ENCODE measurements around the gene MYLK2.
A peak's percentile ranks its signal among the peaks of the same experiment; 100 is the strongest.

Gene MYLK2

DNA sequence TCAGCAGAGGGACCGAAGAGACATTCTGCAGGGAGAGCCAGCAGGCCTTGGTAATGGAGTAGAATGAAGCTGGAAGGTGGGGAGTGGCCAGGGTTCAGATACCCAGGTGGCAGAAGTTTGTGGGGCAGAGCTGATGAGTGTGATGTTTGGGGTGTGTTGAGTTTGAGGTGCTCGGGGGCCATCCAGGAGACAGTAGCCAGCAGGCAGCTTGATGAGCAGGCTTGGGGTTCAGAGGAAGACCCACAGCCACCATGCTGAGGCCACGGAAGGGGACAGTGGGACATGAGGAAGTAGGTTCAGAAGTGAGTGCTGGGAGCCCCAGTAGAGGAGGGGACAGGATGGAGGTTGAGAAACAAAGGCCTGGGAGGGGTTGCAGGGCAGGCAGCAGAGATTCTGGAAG is 37.4 kb downstream of the MYLK2 start:
- DNase-seq (ENCODE audit: low spot score): no peak

GRCh38 chr20:31857861-31858759 is 39.0 kb downstream of the MYLK2 start:
- DNase-seq (ENCODE audit: low spot score): no peak

DNA sequence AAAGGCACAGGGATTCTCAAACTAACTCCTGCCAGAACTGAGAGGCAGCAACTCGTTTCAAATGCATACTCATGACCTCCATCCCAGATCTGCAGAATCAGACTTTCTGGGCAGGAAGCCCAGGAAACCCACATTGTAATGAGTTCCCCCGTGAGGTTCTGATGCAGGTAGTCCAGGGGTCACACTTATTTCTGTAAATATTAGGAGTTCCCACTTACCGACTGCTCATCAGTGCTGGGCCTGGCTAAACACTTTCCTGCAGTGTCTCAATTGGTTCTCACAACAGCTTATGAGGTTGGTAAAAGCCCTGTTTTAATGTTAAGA is 39.6 kb downstream of the MYLK2 start:
- no peak for DNase-seq (ENCODE audit: low spot score)

GRCh38 chr20:31859266-31859997 is 40.3 kb downstream of the MYLK2 start:
- DNase-seq (ENCODE audit: low spot score): no peak

DNA sequence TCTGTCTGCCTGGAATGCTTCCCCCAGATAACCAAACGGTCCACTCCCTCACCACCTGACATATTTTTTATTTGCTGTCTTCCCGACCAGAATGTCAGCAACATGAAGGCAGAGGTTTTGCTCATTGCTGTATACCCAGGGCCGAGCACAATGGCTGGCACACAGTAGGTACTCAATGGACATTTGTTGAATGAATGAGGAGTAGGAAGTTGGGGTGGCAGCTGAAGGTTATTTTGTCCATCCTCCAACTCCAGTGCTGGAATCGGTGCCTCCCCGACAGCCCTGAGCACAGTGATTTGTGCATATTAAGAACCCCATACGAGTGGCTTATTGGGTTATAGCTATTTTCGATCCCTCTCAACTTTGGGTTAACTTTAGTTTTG is 40.8 kb downstream of the MYLK2 start:
- DNase-seq (ENCODE audit: low spot score): no peak

DNA sequence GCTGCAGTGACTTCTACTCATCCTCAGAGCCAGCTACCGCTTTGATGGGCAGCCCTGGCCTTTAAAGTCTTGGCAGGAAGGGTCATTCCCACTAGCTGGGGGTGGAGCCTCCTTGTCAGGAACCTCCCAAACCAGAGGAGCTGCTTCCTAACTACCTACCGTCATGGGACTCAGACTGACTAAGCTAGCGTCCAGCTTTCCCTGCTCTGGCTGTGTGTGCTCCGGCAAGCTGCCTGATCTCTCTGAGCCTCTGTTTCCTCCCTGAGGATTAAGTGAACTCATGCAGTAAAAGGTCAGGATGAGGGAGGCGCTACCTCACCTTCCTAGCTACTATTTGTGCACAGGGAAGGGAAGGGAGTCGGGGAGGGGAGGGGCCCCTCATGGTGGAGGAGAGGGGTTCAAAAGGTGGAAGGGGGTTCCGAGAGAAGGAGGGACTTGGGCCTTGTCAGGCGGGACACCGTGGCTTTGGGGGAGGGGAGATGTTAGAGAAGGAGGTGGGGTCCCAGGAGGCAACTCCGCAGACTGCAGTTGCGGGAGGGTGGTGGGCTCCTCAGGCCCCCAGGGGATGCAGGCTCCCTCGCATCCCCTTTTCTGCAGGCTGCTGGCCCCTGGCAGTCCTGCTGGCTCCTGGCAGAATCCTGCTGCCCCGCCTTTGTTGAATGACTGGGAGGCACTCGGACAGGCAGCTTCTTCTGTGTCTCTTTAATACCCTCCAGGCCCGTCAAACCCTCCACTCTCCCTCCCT is 41.4 kb downstream of the MYLK2 start:
- DNase-seq (ENCODE audit: low spot score): peak; percentile 81

DNA sequence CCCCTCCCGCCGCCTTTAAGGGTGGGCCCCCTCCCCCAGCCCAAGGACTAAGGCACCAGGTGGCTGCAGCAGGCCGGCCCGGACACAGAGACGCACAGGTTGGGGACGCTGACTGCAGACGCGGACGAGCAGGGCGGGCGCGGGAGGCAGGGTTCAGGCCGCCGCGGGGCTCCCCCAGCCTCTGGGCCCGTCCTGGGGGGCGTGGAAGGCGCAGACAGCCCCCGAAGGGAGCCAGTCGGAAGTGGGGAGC is 41.9 kb downstream of the MYLK2 start:
- no peak for DNase-seq (ENCODE audit: low spot score)

DNA sequence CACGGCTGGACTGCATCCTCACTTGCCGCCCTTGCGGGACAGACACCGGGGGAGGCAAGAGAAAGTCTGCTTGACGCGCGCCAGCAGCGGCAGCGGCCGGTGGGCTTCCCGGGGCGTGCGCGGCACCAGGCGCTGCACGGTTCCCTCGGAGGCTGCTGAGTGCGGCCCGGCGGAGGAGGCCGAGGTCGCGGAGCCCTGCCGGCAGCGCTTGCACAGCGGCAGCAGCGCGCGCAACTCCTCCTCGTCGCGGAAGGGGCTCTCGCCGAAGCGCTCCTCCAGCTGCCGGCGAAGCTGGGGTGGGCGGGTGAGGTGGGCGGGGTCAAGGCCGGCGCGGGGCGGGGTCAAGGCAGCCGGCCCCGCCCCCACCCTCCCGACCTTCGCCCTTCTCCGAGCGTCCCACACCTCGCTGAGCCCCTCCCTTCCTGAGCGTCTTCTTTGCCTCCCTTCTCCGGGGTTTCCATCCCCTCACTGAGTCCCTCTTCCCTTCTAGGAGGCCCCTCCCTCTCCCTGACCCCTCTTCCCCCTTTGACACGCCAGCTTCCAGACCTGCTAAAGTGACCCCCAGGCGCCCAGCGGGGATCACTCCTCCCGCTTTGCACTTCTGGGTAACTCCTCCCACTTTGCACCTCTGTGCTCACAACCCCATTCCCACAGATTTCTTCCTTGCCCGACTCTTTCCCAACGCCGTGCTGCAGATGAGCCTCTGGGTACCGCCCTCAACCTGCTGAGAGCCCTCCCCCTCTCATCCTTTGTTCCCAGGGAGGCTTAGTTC is 42.4 kb downstream of the MYLK2 start:
- DNase-seq (ENCODE audit: low spot score): peak; percentile 87

GRCh38 chr20:31862157-31862470 is 43.0 kb downstream of the MYLK2 start:
- no peak for DNase-seq (ENCODE audit: low spot score)

DNA sequence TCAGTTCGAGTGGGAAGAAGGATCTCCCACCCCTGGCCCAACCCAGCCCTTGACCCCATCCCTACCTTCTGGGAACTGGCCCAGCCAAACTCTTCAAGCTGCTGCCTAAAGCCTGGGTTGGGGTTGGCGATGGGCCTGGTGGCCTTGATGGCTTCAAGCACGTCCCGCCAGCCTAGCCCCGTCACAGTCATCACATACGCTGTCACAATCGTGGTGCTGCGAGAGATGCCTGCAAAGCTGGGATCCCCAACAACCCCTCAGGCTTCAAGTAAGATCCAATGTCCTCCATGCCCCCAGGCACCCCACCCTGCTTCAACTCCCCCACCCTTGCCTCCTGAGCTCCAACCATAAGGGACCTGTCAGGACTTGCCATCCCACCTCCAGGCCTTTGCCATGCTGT is 43.4 kb downstream of the MYLK2 start:
- no peak for DNase-seq (ENCODE audit: low spot score)

GRCh38 chr20:31863296-31864085 is 44.3 kb downstream of the MYLK2 start:
- no peak for DNase-seq (ENCODE audit: low spot score)

DNA sequence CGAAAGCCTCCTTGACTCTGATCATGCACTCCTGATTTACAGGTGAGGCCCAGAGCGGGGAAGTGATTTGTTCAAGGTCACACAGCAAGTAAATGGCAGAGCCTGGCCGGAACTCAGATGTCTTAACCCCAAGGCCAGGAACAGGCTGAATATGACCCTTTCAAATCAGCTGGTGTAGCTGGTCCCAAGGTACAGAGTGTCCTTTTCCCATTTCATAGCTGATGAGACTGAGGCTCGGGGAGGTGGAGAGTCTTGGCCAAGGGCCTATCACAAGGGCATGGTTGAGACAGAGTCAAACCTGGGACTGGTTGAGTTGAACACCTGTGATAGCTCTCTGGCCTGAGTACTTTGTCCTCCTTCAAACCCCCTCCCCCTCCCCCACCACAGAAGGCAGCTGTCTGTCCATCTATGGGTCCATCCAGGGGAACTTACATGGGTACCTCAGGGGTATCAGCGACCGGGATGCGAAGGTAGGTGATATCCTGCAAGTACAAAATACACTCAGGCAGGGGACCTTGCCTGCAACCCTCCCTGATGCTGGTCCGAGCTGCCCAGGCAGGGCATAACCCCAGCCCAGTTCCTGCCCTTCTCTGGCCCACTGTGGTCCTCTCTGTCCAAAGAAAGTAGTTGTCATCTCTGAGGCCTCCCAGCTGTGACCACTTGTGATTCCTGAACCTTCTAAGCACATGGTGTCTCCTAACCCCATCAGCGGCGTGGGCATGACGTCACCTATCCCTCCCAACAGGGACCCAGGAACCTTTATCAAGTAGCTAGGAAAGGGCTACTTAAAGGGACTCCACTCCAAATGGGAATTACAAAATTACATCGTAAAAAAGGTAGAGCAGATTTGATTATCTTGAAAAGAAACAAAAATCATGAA is 45.6 kb downstream of the MYLK2 start:
- DNase-seq (ENCODE audit: low spot score): no peak

DNA sequence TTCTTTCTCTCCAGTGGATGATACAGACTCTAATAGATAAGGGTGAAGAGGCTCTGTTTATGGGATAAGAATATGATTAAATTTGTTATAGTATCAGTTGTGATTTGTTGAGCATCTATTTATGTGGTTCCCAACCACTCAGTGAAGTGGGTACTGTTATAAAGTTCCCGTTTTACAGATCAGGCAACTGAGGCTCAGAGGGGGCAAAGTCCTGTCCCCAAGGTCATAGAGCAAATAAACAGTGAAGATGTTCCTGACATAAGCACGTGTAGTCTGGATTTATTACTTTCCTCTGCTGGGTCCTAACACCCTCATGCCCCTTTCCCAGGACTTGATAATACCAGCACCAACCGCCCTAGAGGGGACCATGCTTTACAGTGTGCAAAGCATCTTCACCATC is 47.1 kb downstream of the MYLK2 start:
- no peak for DNase-seq (ENCODE audit: low spot score)

DNA sequence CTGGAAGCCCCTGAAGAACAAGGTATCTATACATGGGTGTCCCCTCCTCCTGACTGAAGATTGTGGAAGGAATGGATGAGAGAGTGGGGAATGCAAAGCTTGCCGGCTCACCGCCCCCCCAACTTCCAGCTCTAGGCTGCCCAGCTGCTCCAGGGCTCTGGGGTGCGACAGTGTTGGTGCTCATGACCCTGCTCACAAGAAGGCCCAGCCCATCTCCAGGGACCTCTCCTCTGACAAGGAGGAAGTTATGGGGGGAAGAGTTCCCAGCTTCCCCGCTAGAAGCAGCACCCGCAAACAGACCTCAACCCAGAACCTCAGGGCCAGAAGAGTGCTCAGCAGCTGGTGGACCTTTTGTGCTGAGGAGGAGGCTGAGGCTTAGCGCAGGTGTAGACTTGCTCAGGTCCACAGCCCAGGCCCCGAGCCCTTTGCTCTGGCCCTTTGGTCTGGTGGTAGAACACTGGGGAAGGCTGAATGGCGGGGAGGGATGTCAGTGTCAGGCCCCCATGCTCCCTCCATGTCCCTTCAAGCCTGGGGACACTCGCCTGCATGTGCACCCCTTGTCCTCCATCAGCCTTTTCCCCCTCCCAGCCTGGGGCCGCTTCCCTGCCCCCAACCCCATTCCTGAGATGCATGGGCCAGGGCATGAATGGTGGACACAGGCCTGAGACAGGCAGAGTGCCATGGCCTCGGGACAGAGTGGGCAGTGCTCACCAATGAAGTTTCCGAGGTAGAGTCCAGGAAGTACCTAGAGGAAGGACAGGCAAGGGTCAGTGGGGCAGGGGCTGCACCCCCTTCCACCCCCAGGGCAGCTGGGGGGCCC is 49.9 kb downstream of the MYLK2 start:
- DNase-seq (ENCODE audit: low spot score): no peak

DNA sequence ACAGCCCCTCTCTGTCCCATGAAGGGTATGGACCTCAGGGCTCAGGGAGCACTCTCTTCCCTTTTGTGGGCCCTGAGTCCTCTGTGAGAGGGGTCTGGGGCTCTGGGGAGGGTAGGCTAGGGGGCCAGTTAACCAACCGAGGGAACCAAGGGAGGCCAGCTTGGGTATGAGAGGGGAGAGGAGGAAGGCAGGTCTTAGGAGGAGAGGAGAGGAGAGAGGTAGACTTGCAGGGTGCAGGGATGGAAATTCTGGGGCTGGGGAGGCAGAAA is 50.5 kb downstream of the MYLK2 start:
- DNase-seq (ENCODE audit: low spot score): no peak

GRCh38 chr20:31869942-31870725 is 51.0 kb downstream of the MYLK2 start, which contains the start of the genes DUSP15 and TTLL9:
Gene DUSP15 (minus strand): TSS chr20:31870527. CDS start chr20:31870337, 190 bp downstream.
Gene TTLL9 (plus strand): TSS chr20:31870634. CDS start chr20:31871127, 493 bp downstream.
- DNase-seq (ENCODE audit: low spot score): no peak

GRCh38 chr20:31870726-31871617 is 51.8 kb downstream of the MYLK2 start:
- no peak for DNase-seq (ENCODE audit: low spot score)

DNA sequence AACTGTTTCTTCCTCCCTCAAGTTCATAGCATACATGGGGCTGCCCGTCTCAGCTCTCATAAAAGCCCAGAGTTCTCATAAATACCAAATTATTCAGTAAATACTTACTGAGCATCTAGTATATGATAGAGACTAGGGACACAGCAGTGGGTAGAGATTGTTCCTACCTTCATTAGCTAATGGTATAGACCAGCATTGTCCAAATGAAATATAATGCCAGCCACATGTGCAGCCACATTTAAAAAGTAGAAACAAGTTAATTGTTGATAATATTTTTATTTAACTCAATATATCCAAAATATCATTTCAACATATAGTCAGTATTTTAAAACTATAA is 52.4 kb downstream of the MYLK2 start:
- DNase-seq (ENCODE audit: low spot score): no peak

Measured in COLO829 (cell line).